GM12878 (cell line): ENCODE measurements around the gene PRSS33. TPM values are rescaled to one million over a fixed set of nuclear protein-coding genes. Genes with fewer than 3 reads are reported as not detected.
A peak's percentile ranks its signal among the peaks of the same experiment; 100 is the strongest.

ENCODE experiments used
- ATAC-seq: fragments of 200-7000 bp; cut with Tn5 transposase; 3 replicates; pipeline ENCODE4 v1.9.1; 2020; ENCODE audit warnings: mild to moderate bottlenecking, moderate library complexity
- BruUV-seq: library from RNA; stranded (reverse); fragments of 400-500 nt; replicated peaks from 2 replicates; lab custom pipeline; 2021; lab: Mats Ljungman, UMichigan
- CTCF ChIA-PET: fragments of 300-600 bp; sonication (Branson Sonifier 250); formaldehyde crosslinking; extraction: SDS; loops from one replicate; lab custom pipeline; 2021; ENCODE audit warnings: inconsistent platforms; lab: Yijun Ruan, JAX
- POLR2A ChIA-PET: fragments of 350-600 bp; formaldehyde crosslinking; extraction: SDS; loops from one replicate; lab custom pipeline; 2021; ENCODE audit warnings: inconsistent platforms; lab: Charles Lee
- RAD21 ChIA-PET: fragments of 300-600 bp; sonication (Branson Sonifier 250); formaldehyde crosslinking; loops from one replicate; lab custom pipeline; 2023; ENCODE audit warnings: antibody characterized with exemption; ENCODE audit not compliant: unreplicated experiment; lab: Charles Lee
- SMC1A ChIA-PET: fragments of 300-600 bp; sonication (Branson Sonifier 250); formaldehyde crosslinking; loops from one replicate; lab custom pipeline; 2023; ENCODE audit not compliant: unreplicated experiment, uncharacterized antibody; lab: Charles Lee
- DNase-seq: peaks from one replicate; pipeline ENCODE4 v3.0.0-alpha.2; 2011; ENCODE audit warnings: low read depth, low spot score
- FAIRE-seq: peaks from 3 replicates; lab custom pipeline; 2011; peaks lifted over from hg19 to GRCh38; lab: Jason Lieb, UNC
- H2AFZ ChIP-seq: 2 replicates; pipeline ENCODE4 v1.6.0; 2011; ENCODE audit warnings: low read depth, low read length, control low read depth; ENCODE audit not compliant: control insufficient read depth
- H3K27ac ChIP-seq: 2 replicates; pipeline ENCODE4 v1.5.1; 2011; ENCODE audit warnings: control low read depth; ENCODE audit not compliant: control insufficient read depth, insufficient read depth
- H3K27me3 ChIP-seq, 2 experiments: replicated peaks in 1 of 2; 2 replicates each; pipeline versions ENCODE4 v1.6.0 to v1.6.1; 2011; ENCODE audit warnings: low read length in 1 of 2; ENCODE audit not compliant: control insufficient read depth in 2 of 2, insufficient read depth in 2 of 2
- H3K36me3 ChIP-seq, 2 experiments: 2 replicates each; pipeline ENCODE4 v1.5.1; 2011; ENCODE audit warnings: low read length in 1 of 2; ENCODE audit not compliant: control insufficient read depth in 2 of 2, insufficient read depth in 2 of 2
- H3K4me1 ChIP-seq: 2 replicates; pipeline ENCODE4 v1.6.1; 2011; ENCODE audit warnings: mild to moderate bottlenecking, low read length, moderate library complexity, mixed read lengths; ENCODE audit not compliant: control insufficient read depth, insufficient read depth
- H3K4me2 ChIP-seq: 2 replicates; pipeline ENCODE4 v1.6.0; 2011; ENCODE audit warnings: control low read depth; ENCODE audit not compliant: control insufficient read depth, insufficient read depth
- H3K4me3 ChIP-seq: fragments of 200-600 bp; sonication (generic); 2 replicates; pipeline ENCODE4 v1.5.1; 2016
- H3K79me2 ChIP-seq: 2 replicates; pipeline ENCODE4 v1.6.0; 2011; ENCODE audit warnings: low read length; ENCODE audit not compliant: control insufficient read depth, insufficient read depth
- H3K9ac ChIP-seq: 2 replicates; pipeline ENCODE4 v1.8.0; 2011; ENCODE audit warnings: low read length, control low read depth, mixed read lengths; ENCODE audit not compliant: control insufficient read depth, insufficient read depth
- H3K9me3 ChIP-seq: replicated peaks from 3 replicates; pipeline ENCODE4 v1.5.1; 2011; ENCODE audit warnings: mild to moderate bottlenecking, low read length; ENCODE audit not compliant: control insufficient read depth, insufficient read depth
- H4K20me1 ChIP-seq: 2 replicates; pipeline ENCODE4 v1.6.0; 2011; ENCODE audit not compliant: control insufficient read depth, insufficient read depth
- BHLHE40 ChIP-seq, 2 experiments: fragments of 450-650 bp in 1 of 2; IDR thresholded peaks; 2 replicates each; pipeline ENCODE4 v1.6.1; 2011 to 2017; ENCODE audit warnings: low read depth in 2 of 2, borderline replicate concordance in 1 of 2, improper control_type of control experiment in 1 of 2, low read length in 1 of 2, mild to moderate bottlenecking in 1 of 2
- BMI1 ChIP-seq: fragments of 450-650 bp; IDR thresholded peaks from 2 replicates; pipeline ENCODE4 v1.6.1; 2016; ENCODE audit warnings: mild to moderate bottlenecking, moderate library complexity, borderline replicate concordance
- CBFB ChIP-seq: IDR thresholded peaks from 2 replicates; pipeline ENCODE4 v1.6.1; 2016; ENCODE audit warnings: antibody characterized with exemption, low read depth
- GABPA ChIP-seq: IDR thresholded peaks from 2 replicates; pipeline ENCODE4 v1.6.1; 2014; ENCODE audit warnings: antibody characterized with exemption, low read depth, mild to moderate bottlenecking, inconsistent platforms
- HDAC2 ChIP-seq: fragments of 200-600 bp; sonication (generic); IDR thresholded peaks from 2 replicates; pipeline ENCODE4 v1.6.1; 2017
- MYC ChIP-seq: IDR thresholded peaks from 2 replicates; pipeline ENCODE4 v1.6.1; 2011; ENCODE audit warnings: mild to moderate bottlenecking, low read length, moderate library complexity, inconsistent platforms; ENCODE audit not compliant: insufficient read depth, insufficient replicate concordance, insufficient read length, severe bottlenecking
- PAX5 ChIP-seq: IDR thresholded peaks from 2 replicates; pipeline ENCODE4 v1.6.1; 2011; ENCODE audit warnings: low read depth, low read length, borderline replicate concordance
- PML ChIP-seq: IDR thresholded peaks from 2 replicates; pipeline ENCODE4 v1.6.1; 2012; ENCODE audit warnings: low read length, inconsistent platforms
- POLR2A ChIP-seq: IDR thresholded peaks from 2 replicates; pipeline ENCODE4 v1.6.1; 2011; ENCODE audit warnings: low read depth, mild to moderate bottlenecking, low read length
- POLR2AphosphoS2 ChIP-seq: IDR thresholded peaks from 2 replicates; pipeline ENCODE4 v1.6.1; 2011; ENCODE audit warnings: low read depth, mild to moderate bottlenecking, low read length, improper control_type of control experiment, moderate library complexity
- RAD21 ChIP-seq: IDR thresholded peaks from 2 replicates; pipeline ENCODE4 v1.6.1; 2011; ENCODE audit warnings: mild to moderate bottlenecking, low read depth, low read length, moderate library complexity; ENCODE audit not compliant: insufficient read depth
- RAD51 ChIP-seq: fragments of 450-650 bp; IDR thresholded peaks from 2 replicates; pipeline ENCODE4 v1.6.1; 2016; ENCODE audit warnings: moderate library complexity, mild to moderate bottlenecking, inconsistent platforms
- TARDBP ChIP-seq: IDR thresholded peaks from 2 replicates; pipeline ENCODE4 v1.6.1; 2016; ENCODE audit warnings: borderline replicate concordance
- TBL1XR1 ChIP-seq: IDR thresholded peaks from 2 replicates; pipeline ENCODE4 v1.6.1; 2012; ENCODE audit warnings: low read depth, low read length, improper control_type of control experiment
- ZZZ3 ChIP-seq: IDR thresholded peaks from 2 replicates; pipeline ENCODE4 v1.6.1; 2011; ENCODE audit warnings: low read depth; ENCODE audit not compliant: control insufficient read depth, insufficient read length
- WGBS: methylation state at CpG from one replicate; pipeline ENCODE4 v1.1.6; 2016; ENCODE audit warnings: low lambda C conversion rate; ENCODE audit not compliant: insufficient replicate concordance, insufficient coverage; ENCODE audit errors: missing lambda C conversion rate; 5-methylcytosine and 5-hydroxymethylcytosine counted together
- in situ Hi-C: fragments of 300-500 bp; cut with MboI; formaldehyde crosslinking; loops from 9 replicates; pipeline ENCODE4 v1.14.3; 2018; ENCODE audit warnings: mixed read lengths
- intact Hi-C: fragments of 100-400 bp; cut with micrococcal nuclease; formaldehyde crosslinking; loops from one replicate; pipeline ENCODE4 v1.14.2; 2022; ENCODE audit not compliant: unreplicated experiment
- polyA plus RNA-seq, 11 experiments: library from polyadenylated mRNA; depleted of rRNA in 4 of 11; unstranded in 6 of 11; stranded (reverse) in 5 of 11; fragments of >200 nt; fragmentation: Nextera tagmentation in 4 of 11; fragmentation: Illumina TruSeq in 1 of 11; extraction: Ambion mirVana in 4 of 11; extraction: Trizol in 1 of 11; gene quantifications; 1 replicate in 1 of 11; 2 replicates in 10 of 11; pipeline versions ENCODE4 v1.2.1 to v1.2.3, GENCODE V29; 2011 to 2016; ENCODE audit warnings: inconsistent platforms in 2 of 11, missing spikeins in 2 of 11, low read depth in 1 of 11
- total RNA-seq, 4 experiments: library from RNA; depleted of rRNA in 3 of 4; stranded (reverse); fragments of >200 nt in 3 of 4; fragmentation: Illumina TruSeq in 1 of 4; extraction: Trizol in 1 of 4; gene quantifications; 2 replicates each; pipeline versions ENCODE4 v1.2.1 to v1.2.3, GENCODE V29; 2013 to 2021
- TF ChIP-seq, protein P1 (sequence below): fragments of 450-650 bp; IDR thresholded peaks from 2 replicates; pipeline ENCODE4 v1.6.1; 2014; ENCODE audit warnings: mild to moderate bottlenecking

Gene PRSS33
- total and polyA plus RNA-seq, 10 of the 15 experiments (the other 5 are each of a cell fraction or from before 2014, with no cell fraction given), result not detected

DNA sequence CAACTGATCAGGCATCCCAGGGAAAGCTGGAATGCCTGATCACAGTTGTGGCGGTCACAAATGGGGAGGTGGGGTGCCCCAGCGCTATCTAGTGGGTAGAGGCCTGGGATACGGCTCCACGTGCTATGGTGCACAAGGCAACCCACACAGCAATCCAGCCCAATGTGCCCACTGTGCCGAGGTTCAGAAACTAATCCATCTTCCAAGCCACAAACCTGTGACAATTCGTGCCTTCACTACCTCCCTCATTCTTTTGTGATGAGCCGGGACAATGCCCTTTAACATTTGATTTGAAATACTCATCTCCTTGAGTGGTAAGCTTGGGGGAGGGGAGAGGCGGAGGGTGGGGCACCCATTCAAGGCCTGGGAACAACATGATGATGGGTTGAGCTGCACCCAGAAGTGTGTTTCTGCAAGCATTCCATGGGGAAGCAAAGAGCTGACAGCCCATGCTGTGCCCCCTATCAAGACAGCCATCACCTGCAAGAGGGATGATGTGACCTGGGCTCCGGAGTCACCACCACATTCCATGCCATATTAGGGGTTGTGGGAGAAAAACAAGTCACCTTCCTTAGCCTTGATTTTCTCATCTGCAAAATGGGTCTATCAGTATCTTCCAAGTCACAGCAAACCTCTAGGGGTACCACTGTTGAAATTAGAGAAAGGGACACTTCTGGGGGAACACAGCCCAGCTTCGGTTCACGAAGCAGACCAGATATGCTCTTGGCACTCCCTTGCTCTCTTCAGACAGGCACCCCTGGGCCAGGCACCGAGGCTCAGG is 14.0 kb downstream of the PRSS33 start:
- SMC1A ChIA-PET, result no interaction called here
- ATAC-seq (no peak), DNase-seq (no peak), FAIRE-seq (no peak)
- TSS peak; percentile 25 for BruUV-seq
- intact Hi-C loops (no loop called here), in situ Hi-C loops (no loop called here)
- H3K27ac ChIP-seq, result no peak overlapping the region
- H3K36me3 ChIP-seq, result peaks cover 20 to 22% of the 10 kb centered on the region in 2 experiments; a peak in 3 of 4 replicates
- H3K4me2 ChIP-seq, result no peak overlapping the region
- RAD21 ChIA-PET, result no interaction called here
- WGBS, result 85% methylated on average over 12 of the region's 12 CpGs
- CTCF ChIA-PET, result interaction anchor here (1.0 kb wide), 1 partner anchor 66 kb away, joined by 3 read pairs; no protein-coding TSS in a partner anchor
- no peaks in the 10 kb centered on the region for H3K27me3 ChIP-seq
- no peak overlapping the region for H2AFZ ChIP-seq
- POLR2A ChIA-PET, result no interaction called here
- TF ChIP-seq, protein P1, sequence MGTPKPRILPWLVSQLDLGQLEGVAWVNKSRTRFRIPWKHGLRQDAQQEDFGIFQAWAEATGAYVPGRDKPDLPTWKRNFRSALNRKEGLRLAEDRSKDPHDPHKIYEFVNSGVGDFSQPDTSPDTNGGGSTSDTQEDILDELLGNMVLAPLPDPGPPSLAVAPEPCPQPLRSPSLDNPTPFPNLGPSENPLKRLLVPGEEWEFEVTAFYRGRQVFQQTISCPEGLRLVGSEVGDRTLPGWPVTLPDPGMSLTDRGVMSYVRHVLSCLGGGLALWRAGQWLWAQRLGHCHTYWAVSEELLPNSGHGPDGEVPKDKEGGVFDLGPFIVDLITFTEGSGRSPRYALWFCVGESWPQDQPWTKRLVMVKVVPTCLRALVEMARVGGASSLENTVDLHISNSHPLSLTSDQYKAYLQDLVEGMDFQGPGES, result no peak
- TF ChIP-seq TARDBP (no peak), RAD51 (no peak), ZZZ3 (no peak), RAD21 (no peak), HDAC2 (no peak), PAX5 (no peak), PML (0 out of 2 replicates have a peak, but pooled peaks have one; percentile 9), CBFB (no peak), BHLHE40 (IDR thresholded peaks at IDR 0.05; ENCODE audit: borderline replicate concordance in 1 of 2, low read depth in 2 of 2, low read length in 1 of 2) (no peak), GABPA (no peak), BMI1 (no peak), POLR2A (peak; percentile 52), TBL1XR1 (no peak), POLR2AphosphoS2 (0 out of 2 replicates have a peak, but pooled peaks have one; percentile 32), MYC (no peak)
- H3K4me3 ChIP-seq, result no peak overlapping the region
- peaks cover 27% of the 10 kb centered on the region for H3K79me2 ChIP-seq
- H3K4me1 ChIP-seq, result 0 out of 2 replicates have a peak, but pooled peaks cover 2% of the 10 kb centered on the region
- no peaks in the 10 kb centered on the region for H3K9me3 ChIP-seq
- H3K9ac ChIP-seq, result no peak overlapping the region
- H4K20me1 ChIP-seq, result no peaks in the 10 kb centered on the region
